Heart left ventricle (tissue), 16 donors: ENCODE measurements around the gene AVPI1. TPM values are rescaled to one million over a fixed set of nuclear protein-coding genes. Genes with fewer than 3 reads are reported as not detected.
"Not testable (repeated sequence)": the region's sequence is repeated elsewhere in the genome, so short reads cannot be mapped to it uniquely, and the experiment has no call there.

Experiments
- ATAC-seq, 4 donors: fragments of 200-7000 bp; cut with Tn5 transposase; one replicate each; pipeline ENCODE4 v1.9.1; 2020 to 2022; ENCODE audit warnings: moderate library complexity in 4 of 4, mild to moderate bottlenecking in 3 of 4, moderate number of reproducible peaks in 1 of 4
- DNase-seq, 5 donors: peaks; one replicate each; pipeline ENCODE4 v3.0.0-alpha.2; 2020
- H3K27ac ChIP-seq, 12 donors: fragments of 200-600 bp; sonication (generic) in 4 of 12; one replicate each; pipeline versions ENCODE4 v1.5.0 to v1.8.0; 2016 to 2022; ENCODE audit warnings: mild to moderate bottlenecking in 2 of 12
- H3K27me3 ChIP-seq, 9 donors: fragments of 200-600 bp; sonication (generic) in 2 of 9; one replicate each; pipeline versions ENCODE4 v1.5.1 to v1.8.0; 2016 to 2022; ENCODE audit warnings: mild to moderate bottlenecking in 3 of 9
- H3K36me3 ChIP-seq, 9 donors: fragments of 200-600 bp; sonication (generic) in 2 of 9; one replicate each; pipeline versions ENCODE4 v1.5.0 to v1.8.0; 2018 to 2022; ENCODE audit warnings: mild to moderate bottlenecking in 2 of 9
- H3K4me1 ChIP-seq, 12 donors: fragments of 200-600 bp; sonication (generic) in 4 of 12; one replicate each; pipeline versions ENCODE4 v1.5.0 to v1.8.0; 2016 to 2022; ENCODE audit warnings: mild to moderate bottlenecking in 3 of 12
- H3K4me3 ChIP-seq, 12 donors: fragments of 200-600 bp; sonication (generic) in 4 of 12; one replicate each; pipeline versions ENCODE4 v1.5.0 to v1.8.0; 2017 to 2022; ENCODE audit warnings: mild to moderate bottlenecking in 9 of 12, moderate library complexity in 4 of 12
- H3K9me3 ChIP-seq, 12 donors: fragments of 200-600 bp; sonication (generic) in 4 of 12; one replicate each; pipeline versions ENCODE4 v1.5.0 to v1.8.0; 2016 to 2022; ENCODE audit warnings: mild to moderate bottlenecking in 1 of 12
- CTCF ChIP-seq, 12 donors: fragments of 200-600 bp; sonication (generic) in 4 of 12; IDR thresholded peaks; one replicate each; pipeline versions ENCODE4 v1.5.0 to v1.8.0; 2018 to 2022; ENCODE audit warnings: antibody characterized with exemption in 12 of 12, mild to moderate bottlenecking in 5 of 12
- POLR2A ChIP-seq, 2 donors: fragments of 450-650 bp; IDR thresholded peaks; one replicate each; pipeline ENCODE4 v1.6.1; 2017; ENCODE audit warnings: antibody characterized with exemption in 2 of 2, mild to moderate bottlenecking in 2 of 2, moderate library complexity in 2 of 2
- WGBS, 4 donors: extraction: QIAGEN DNeasy Blood & Tissue Kit in 2 of 4; methylation state at CpG; one replicate each; pipeline versions ENCODE4 v1.1.5 to v1.1.7; 2013 to 2018; 5-methylcytosine and 5-hydroxymethylcytosine counted together
- intact Hi-C, 10 donors: fragments of 100-400 bp; cut with DNase I; formaldehyde crosslinking; loops; one replicate each; pipeline versions ENCODE4 v1.11.1 to v1.14.2; 2022
- polyA plus RNA-seq, 2 donors: library from polyadenylated mRNA; stranded (reverse); fragments of 200-250 nt; gene quantifications; one replicate each; pipeline ENCODE4 v1.2.3, GENCODE V29; 2013
- total RNA-seq, 9 donors: library from RNA; depleted of rRNA in 2 of 9; stranded (reverse); fragments of >200 nt in 2 of 9; fragmentation: NEBNext Ultra II Directional in 3 of 9; extraction: Animal tissue kit (Norgen Biotek cat#: 25700) in 3 of 9; gene quantifications; one replicate each; pipeline versions ENCODE4 v1.1.0 to v1.2.4, GENCODE V29; 2016 to 2023
- donor health status: ischemic (EF 13 %, LVEDD 7.1; RV severe dilation, severe dysfunction).
- donor health status: healthy with polysubstance abuse.
- donor health status: DM: no; HTN: yes; CAD: no.
- donor health status: DM: no; HTN: no; CAD: no.
- donor health status: ischemic (EF 25% LVEDD 6.9; RV normal size, moderate dysfunction).
- donor health status: ischemic (EF 25% LVEDD 5.7; RV mildly dilated, moderate dysfunction).
- donor health status: healthy.
- donor health status: DM: yes; HTN: yes; CAD: no.
- donor health status: ischemic (EF 35%, LVEDD 5.7; RV mildly dilated, moderate dysfunction).
- donor health status: nonischemic (EF 11% LVEDD 7.7; RV severe dilation, severe dysfunction).
- donor health status: DM: yes; HTN: yes; CAD: no.
- donor health status: PGD.
- donor health status: ischemic (EF 29% LVEDD 5.4; RV normal size, mild dysfunction).
- donor health status: nonischemic (EF 23%, LVEDD 6.1; RV moderate dilation, normal function).

The AVPI1 gene
- total and polyA plus RNA-seq, 11 donors, result 6.6 to 38.6 (median 9.9) TPM

- Histone ChIP-seq H3K9me3 (no peaks in the 10 kb centered on the region), H3K27ac (no peak overlapping the region), H3K27me3 (no peaks in the 10 kb centered on the region), H3K36me3 (no peaks in the 10 kb centered on the region), H3K4me3 (no peak overlapping the region), H3K4me1 (peaks cover 0 to 7% (median 0%) of the 10 kb centered on the region in 12 donors)
- WGBS, 4 donors, result 83 to 96% (median 92%) methylated on average over 7 of the region's 7 CpGs
- no peak for DNase-seq
- ATAC-seq, result no peak
- TF ChIP-seq CTCF (IDR thresholded peaks at IDR 0.05), result no peak
- TF ChIP-seq POLR2A (IDR thresholded peaks at IDR 0.05), result no peak
- intact Hi-C loops, result loop anchor here in 1 of 10 donors (5.0 kb wide), 1 partner anchor 1301 kb away; no protein-coding TSS in a partner anchor
Measured at GRCh38 chr10:97703398-97704067, 16.5 kb upstream of the AVPI1 start.

- Histone ChIP-seq H3K4me3 (no peak overlapping the region), H3K27me3 (no peaks in the 10 kb centered on the region), H3K27ac (no peak overlapping the region), H3K9me3 (no peaks in the 10 kb centered on the region), H3K4me1 (peaks cover 0 to 7% (median 0%) of the 10 kb centered on the region in 12 donors), H3K36me3 (no peaks in the 10 kb centered on the region)
- peak; percentile 61 to 93 (median 91) for ATAC-seq
- intact Hi-C loops, result loop anchor here in 3 of 10 donors (2.0 to 5.0 kb wide), 3 partner anchors 29 to 1299 kb away; partner anchors contain the start of gene ZFYVE27 (in 1 of the 3)
- DNase-seq, result peak in 1 of 5 donors; percentile 41
- TF ChIP-seq CTCF (IDR thresholded peaks at IDR 0.05), result peak; percentile 67 to 89 (median 80)
- no peak for TF ChIP-seq POLR2A (IDR thresholded peaks at IDR 0.05)
- WGBS, 4 donors, result 43 to 47% (median 47%) methylated on average over 7 to 12 of the region's 12 CpGs
Measured at GRCh38 chr10:97701438-97702069, 14.5 kb upstream of the AVPI1 start.

DNA sequence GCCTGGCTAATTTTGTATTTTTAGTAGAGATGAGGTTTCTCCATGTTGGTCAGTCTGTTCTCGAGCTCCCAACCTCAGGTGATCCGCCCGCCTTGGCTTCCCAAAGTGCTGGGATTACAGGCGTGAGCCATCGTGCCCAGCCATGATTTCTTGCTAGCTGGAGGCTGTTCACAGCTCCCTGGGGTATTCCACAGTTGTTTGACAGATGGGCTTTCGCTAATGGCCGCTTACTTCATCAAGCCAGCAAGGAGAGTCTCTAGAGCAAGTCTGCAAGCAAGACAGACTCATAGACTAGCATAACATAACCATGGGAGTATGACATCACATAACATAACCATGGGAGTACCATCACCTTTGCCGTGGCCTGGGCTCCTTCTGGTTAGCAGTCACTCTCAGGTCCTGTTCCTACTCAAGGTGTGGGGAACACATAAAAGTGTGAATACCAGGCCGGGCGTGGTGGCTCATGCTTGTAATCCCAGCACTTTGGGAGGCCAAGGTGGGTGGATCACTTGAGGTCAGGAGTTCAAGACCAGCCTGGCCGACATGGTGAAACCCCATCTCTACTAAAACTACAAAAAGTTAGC is 11.1 kb upstream of the AVPI1 start:
- H3K27me3 ChIP-seq, H3K27ac ChIP-seq, DNase-seq, H3K9me3 ChIP-seq, ATAC-seq, H3K36me3 ChIP-seq, H3K4me3 ChIP-seq, H3K4me1 ChIP-seq: not testable (repeated sequence)
- intact Hi-C loops, result loop anchor here in 3 of 10 donors (5.0 kb wide), 1 partner anchor 34 kb away; no protein-coding TSS in a partner anchor
- WGBS, 4 donors, result 77 to 85% (median 83%) methylated on average over 11 of the region's 11 CpGs

DNA sequence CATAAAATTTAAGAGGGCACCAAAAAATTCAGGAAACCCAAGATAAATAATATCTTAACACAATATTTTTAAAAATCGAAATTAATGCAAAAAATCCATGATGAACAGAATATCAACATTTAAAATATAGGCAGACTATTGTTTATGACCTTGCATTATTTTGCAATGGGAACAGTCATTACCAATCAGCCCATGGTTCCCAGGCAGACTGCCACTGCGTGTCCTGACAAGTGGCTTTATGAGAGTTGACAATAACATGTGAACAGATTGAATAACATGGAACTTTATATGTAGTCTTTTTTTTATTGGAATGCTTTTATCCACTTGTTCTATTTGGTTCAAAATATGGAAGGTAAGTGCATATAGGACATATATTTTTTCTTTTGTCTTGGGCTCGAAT is 3.1 kb upstream of the AVPI1 start:
- 87 to 94% (median 91%) methylated on average over 3 of the region's 3 CpGs for WGBS, 4 donors
- no peak for DNase-seq
- Histone ChIP-seq H3K27ac (peak overlapping the region in 3 of 12 donors; percentile 91 to 93 (median 91)), H3K36me3 (no peaks in the 10 kb centered on the region), H3K27me3 (no peaks in the 10 kb centered on the region), H3K4me3 (no peak overlapping the region), H3K4me1 (peaks cover 0 to 51% (median 25%) of the 10 kb centered on the region in 12 donors), H3K9me3 (peaks cover 0 to 11% (median 0%) of the 10 kb centered on the region in 12 donors)
- intact Hi-C loops, result no loop called here
- no peak for ATAC-seq
- no peak for TF ChIP-seq CTCF (IDR thresholded peaks at IDR 0.05)
- TF ChIP-seq POLR2A (IDR thresholded peaks at IDR 0.05), result no peak
